ENCODE data around the gene ZDHHC8.

ZDHHC8 gene

DNA sequence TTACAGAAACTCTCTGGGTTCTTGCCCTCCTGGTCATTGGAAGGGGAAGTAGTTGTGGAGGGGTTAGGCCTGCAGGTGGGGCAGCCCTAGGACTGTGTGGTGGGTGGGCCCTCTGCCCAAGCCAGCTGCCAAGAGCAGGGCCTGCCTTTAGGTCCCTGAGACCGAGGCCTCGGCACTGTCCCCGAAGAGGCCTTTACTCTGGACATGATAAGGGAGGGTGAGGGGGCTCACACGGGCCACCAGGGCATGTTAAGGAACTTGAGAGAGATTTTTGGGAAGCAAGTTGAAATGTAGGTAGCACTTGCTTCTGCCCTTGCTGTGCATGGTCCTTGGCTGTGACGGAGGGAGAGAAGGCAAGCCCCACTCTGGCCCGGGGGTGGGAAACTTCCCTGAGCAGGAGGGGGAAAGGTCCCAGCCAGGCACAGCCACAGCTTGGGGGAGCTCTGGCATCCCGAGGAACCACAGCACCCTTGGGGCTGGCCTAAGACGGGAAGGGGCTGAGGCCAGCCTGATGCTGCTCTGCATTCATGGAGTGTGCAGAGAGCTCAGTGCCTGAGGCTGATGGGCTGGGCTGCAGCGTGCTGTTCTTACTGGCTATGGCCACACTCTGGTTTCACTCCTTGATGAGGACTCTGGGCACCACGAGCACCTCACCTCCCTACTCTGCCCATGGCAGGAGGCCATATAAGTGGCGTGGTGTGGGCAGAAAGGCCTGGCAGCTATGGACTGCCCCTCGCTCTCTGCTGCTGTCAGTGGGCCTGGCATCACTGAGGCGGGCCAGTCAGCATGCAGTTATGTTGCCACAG lies 23.4 kb upstream of the ZDHHC8 start:
- no peak for TF ChIP-seq MYC (IDR thresholded peaks at IDR 0.05; ENCODE audit: low read depth, low read length)
- TF ChIP-seq POLR2A (IDR thresholded peaks at IDR 0.05; ENCODE audit: extremely low read depth, insufficient read length), result no peak
- TF ChIP-seq, protein P1, sequence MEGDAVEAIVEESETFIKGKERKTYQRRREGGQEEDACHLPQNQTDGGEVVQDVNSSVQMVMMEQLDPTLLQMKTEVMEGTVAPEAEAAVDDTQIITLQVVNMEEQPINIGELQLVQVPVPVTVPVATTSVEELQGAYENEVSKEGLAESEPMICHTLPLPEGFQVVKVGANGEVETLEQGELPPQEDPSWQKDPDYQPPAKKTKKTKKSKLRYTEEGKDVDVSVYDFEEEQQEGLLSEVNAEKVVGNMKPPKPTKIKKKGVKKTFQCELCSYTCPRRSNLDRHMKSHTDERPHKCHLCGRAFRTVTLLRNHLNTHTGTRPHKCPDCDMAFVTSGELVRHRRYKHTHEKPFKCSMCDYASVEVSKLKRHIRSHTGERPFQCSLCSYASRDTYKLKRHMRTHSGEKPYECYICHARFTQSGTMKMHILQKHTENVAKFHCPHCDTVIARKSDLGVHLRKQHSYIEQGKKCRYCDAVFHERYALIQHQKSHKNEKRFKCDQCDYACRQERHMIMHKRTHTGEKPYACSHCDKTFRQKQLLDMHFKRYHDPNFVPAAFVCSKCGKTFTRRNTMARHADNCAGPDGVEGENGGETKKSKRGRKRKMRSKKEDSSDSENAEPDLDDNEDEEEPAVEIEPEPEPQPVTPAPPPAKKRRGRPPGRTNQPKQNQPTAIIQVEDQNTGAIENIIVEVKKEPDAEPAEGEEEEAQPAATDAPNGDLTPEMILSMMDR (IDR thresholded peaks at IDR 0.05; ENCODE audit: low read depth, low read length), result no peak
- TF ChIP-seq, protein P2, sequence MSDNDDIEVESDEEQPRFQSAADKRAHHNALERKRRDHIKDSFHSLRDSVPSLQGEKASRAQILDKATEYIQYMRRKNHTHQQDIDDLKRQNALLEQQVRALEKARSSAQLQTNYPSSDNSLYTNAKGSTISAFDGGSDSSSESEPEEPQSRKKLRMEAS (IDR thresholded peaks at IDR 0.05; ENCODE audit: low read depth, low read length), result no peak
- H3K4me3 ChIP-seq (ENCODE audit: low read depth, low read length), result no peak overlapping the region
- DNase-seq (ENCODE audit: low read depth), result no peak

DNA sequence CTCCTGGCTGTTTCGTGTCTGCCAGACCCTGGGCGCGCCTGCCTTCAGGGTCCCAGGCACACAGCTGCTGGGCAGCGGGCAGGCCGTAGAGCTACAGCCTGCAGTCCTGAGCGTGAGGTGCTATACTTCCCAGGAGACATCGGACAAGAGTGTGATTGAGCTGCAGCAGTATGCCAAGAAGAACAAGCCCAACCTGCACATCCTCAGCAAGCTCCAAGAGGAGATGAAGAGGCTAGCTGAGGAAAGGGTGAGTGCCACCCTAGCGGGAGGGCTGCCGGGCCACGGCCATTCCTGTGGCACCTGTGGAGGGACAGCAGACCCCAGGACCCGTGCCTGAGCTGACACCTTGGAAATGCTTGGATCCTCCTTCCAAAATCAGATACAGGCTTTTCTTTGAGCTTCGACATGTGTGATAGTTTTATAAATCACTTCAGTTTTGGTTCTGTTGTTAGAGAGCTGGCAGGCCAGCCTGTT lies 22.8 kb upstream of the ZDHHC8 start:
- no peak overlapping the region for H3K4me3 ChIP-seq (ENCODE audit: low read depth, low read length)
- no peak for TF ChIP-seq MYC (IDR thresholded peaks at IDR 0.05; ENCODE audit: low read depth, low read length)
- no peak for TF ChIP-seq POLR2A (IDR thresholded peaks at IDR 0.05; ENCODE audit: extremely low read depth, insufficient read length)
- TF ChIP-seq, protein P1 (IDR thresholded peaks at IDR 0.05; ENCODE audit: low read depth, low read length), result no peak
- TF ChIP-seq, protein P2 (IDR thresholded peaks at IDR 0.05; ENCODE audit: low read depth, low read length), result no peak
- no peak for DNase-seq (ENCODE audit: low read depth)

DNA sequence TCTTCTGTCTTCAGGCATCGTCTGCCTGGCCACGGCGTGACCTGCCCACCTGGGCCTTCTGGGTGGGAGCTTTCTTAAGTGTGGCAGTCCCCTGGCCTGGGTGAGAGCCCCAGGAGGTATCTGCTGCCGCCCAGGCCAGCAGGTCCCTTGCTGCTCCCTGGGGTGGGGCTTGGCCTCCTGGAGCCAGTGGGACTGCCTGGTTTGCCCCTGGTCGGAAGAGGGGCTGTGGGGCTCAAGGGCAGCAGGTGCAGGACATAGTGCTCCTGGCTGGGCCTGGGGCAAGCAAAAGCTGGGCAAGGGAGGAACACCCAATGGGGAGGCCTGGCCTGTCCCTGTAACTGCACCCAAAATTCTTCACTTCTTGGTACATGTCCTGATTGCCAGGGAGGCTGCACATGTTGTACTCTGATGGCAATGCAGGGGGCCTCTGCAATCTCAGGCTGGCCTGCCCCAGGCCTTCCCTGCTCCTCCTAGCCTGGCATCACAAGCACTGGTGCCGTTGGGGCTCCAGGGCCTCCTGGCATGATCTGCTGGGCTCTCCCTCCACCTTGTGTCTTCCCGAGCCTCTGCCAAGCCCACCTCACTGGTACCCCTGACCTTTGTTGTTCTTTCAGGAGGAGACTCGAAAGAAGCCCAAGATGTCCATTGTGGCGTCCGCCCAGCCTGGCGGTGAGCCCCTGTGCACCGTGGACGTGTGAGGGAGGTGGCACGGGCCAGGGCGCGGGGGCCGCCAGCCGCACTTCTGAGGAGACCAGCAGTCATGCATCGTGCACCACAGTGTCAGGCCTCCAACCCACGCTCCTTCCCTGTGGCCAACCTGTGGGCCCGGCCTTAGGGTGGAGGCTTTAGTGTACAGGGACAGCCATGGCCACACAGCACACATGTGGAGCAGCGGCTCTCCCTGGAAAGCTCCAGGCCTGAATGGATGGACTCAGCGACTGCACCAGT lies 21.9 kb upstream of the ZDHHC8 start:
- no peak overlapping the region for H3K4me3 ChIP-seq (ENCODE audit: low read depth, low read length)
- TF ChIP-seq MYC (IDR thresholded peaks at IDR 0.05; ENCODE audit: low read depth, low read length) (no peak), POLR2A (IDR thresholded peaks at IDR 0.05; ENCODE audit: extremely low read depth, insufficient read length) (no peak)
- TF ChIP-seq, protein P2 (IDR thresholded peaks at IDR 0.05; ENCODE audit: low read depth, low read length), result no peak
- TF ChIP-seq, protein P1 (IDR thresholded peaks at IDR 0.05; ENCODE audit: low read depth, low read length), result no peak
- DNase-seq (ENCODE audit: low read depth), result no peak

DNA sequence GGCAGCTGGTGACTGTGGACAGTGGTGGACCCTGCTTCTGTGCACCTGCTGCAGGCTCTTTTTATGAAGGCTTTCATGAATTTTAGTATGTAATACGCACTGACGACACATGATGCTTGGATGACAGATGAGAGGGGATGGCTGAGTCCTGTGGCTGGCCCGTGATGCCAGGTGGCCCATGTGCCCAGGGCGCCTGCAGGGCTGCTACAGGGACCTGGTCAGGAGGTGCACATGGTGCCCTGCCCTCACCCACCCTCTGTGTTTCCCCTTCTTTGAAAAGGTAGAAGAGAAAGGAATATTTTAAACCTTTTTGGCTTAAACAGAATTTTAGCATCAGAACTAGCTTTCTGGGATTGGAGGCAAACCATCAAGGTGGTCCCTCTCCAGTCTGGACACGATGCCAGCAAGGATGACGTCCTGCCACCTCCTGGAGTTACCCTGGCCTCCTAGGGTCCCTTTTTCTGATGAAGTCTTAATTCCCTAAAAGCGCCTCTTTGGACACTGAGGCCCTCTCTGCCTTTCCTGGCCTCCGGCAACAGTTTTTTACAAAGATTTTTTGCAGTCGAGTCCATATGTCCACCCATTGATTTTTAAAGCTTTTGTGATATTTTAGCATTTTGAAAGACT lies 21.1 kb upstream of the ZDHHC8 start:
- no peak for DNase-seq (ENCODE audit: low read depth)
- TF ChIP-seq, protein P2 (IDR thresholded peaks at IDR 0.05; ENCODE audit: low read depth, low read length), result no peak
- TF ChIP-seq, protein P1 (IDR thresholded peaks at IDR 0.05; ENCODE audit: low read depth, low read length), result no peak
- TF ChIP-seq MYC (IDR thresholded peaks at IDR 0.05; ENCODE audit: low read depth, low read length), result no peak
- no peak for TF ChIP-seq POLR2A (IDR thresholded peaks at IDR 0.05; ENCODE audit: extremely low read depth, insufficient read length)

DNA sequence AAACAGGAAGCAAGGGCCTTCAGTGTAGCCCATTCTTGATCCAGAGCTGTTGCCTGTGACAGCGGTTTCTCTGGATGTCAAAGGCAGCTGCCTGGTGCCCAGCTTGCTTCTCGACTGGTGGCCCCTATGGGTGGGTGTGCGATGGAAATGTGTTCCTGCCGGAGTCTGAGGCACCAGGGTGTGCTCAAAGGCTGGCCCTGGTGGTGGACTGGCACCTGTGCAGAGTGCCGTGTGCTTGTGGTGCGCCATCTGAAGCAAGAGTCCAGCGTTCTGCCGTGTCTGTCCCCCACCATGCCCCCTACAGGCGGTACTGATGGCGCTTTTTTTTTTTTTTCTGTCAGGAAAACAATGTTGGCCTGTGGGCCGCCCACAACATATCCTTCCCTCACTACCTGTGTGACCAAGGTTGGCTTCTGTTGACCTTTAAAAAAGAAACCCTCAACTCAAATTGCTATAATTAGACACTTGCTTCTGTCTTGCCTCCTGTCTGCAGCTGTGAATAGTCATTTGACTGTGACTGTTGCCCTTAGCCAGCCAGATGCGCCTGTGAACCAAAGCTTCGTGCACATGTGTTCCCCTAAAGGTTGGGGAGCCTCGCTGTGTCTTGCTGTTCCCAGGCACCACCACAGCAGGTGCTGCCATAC lies 20.4 kb upstream of the ZDHHC8 start:
- H3K4me3 ChIP-seq (ENCODE audit: low read depth, low read length), result no peak overlapping the region
- DNase-seq (ENCODE audit: low read depth), result peak; percentile 72
- TF ChIP-seq POLR2A (IDR thresholded peaks at IDR 0.05; ENCODE audit: extremely low read depth, insufficient read length) (no peak), MYC (IDR thresholded peaks at IDR 0.05; ENCODE audit: low read depth, low read length) (peak; percentile 75)
- TF ChIP-seq, protein P2 (IDR thresholded peaks at IDR 0.05; ENCODE audit: low read depth, low read length), result peak; percentile 59
- TF ChIP-seq, protein P1 (IDR thresholded peaks at IDR 0.05; ENCODE audit: low read depth, low read length), result peak; percentile 51

More for the DNA sequence above, 21.1 kb upstream of the ZDHHC8 start:
- no peak overlapping the region for H3K4me3 ChIP-seq (ENCODE audit: low read depth, low read length)
